Heart left ventricle (tissue), 16 donors: ENCODE data around the gene ANKRD22. TPM values are rescaled to one million over a fixed set of nuclear protein-coding genes. Genes with fewer than 3 reads are reported as not detected.
"Not testable (repeated sequence)": the region's sequence is repeated elsewhere in the genome, so short reads cannot be mapped to it uniquely, and the experiment has no call there.

Source experiments
- ATAC-seq, 4 donors: fragments of 200-7000 bp; cut with Tn5 transposase; one replicate each; pipeline ENCODE4 v1.9.1; 2020 to 2022; ENCODE audit warnings: moderate library complexity in 4 of 4, mild to moderate bottlenecking in 3 of 4, moderate number of reproducible peaks in 1 of 4
- DNase-seq, 5 donors: peaks; one replicate each; pipeline ENCODE4 v3.0.0-alpha.2; 2020
- H3K27ac ChIP-seq, 12 donors: fragments of 200-600 bp; sonication (generic) in 4 of 12; one replicate each; pipeline versions ENCODE4 v1.5.0 to v1.8.0; 2016 to 2022; ENCODE audit warnings: mild to moderate bottlenecking in 2 of 12
- H3K27me3 ChIP-seq, 9 donors: fragments of 200-600 bp; sonication (generic) in 2 of 9; one replicate each; pipeline versions ENCODE4 v1.5.1 to v1.8.0; 2016 to 2022; ENCODE audit warnings: mild to moderate bottlenecking in 3 of 9
- H3K36me3 ChIP-seq, 9 donors: fragments of 200-600 bp; sonication (generic) in 2 of 9; one replicate each; pipeline versions ENCODE4 v1.5.0 to v1.8.0; 2018 to 2022; ENCODE audit warnings: mild to moderate bottlenecking in 2 of 9
- H3K4me1 ChIP-seq, 12 donors: fragments of 200-600 bp; sonication (generic) in 4 of 12; one replicate each; pipeline versions ENCODE4 v1.5.0 to v1.8.0; 2016 to 2022; ENCODE audit warnings: mild to moderate bottlenecking in 3 of 12
- H3K4me3 ChIP-seq, 12 donors: fragments of 200-600 bp; sonication (generic) in 4 of 12; one replicate each; pipeline versions ENCODE4 v1.5.0 to v1.8.0; 2017 to 2022; ENCODE audit warnings: mild to moderate bottlenecking in 9 of 12, moderate library complexity in 4 of 12
- H3K9me3 ChIP-seq, 12 donors: fragments of 200-600 bp; sonication (generic) in 4 of 12; one replicate each; pipeline versions ENCODE4 v1.5.0 to v1.8.0; 2016 to 2022; ENCODE audit warnings: mild to moderate bottlenecking in 1 of 12
- CTCF ChIP-seq, 12 donors: fragments of 200-600 bp; sonication (generic) in 4 of 12; IDR thresholded peaks; one replicate each; pipeline versions ENCODE4 v1.5.0 to v1.8.0; 2018 to 2022; ENCODE audit warnings: antibody characterized with exemption in 12 of 12, mild to moderate bottlenecking in 5 of 12
- POLR2A ChIP-seq, 2 donors: fragments of 450-650 bp; IDR thresholded peaks; one replicate each; pipeline ENCODE4 v1.6.1; 2017; ENCODE audit warnings: antibody characterized with exemption in 2 of 2, mild to moderate bottlenecking in 2 of 2, moderate library complexity in 2 of 2
- WGBS, 4 donors: extraction: QIAGEN DNeasy Blood & Tissue Kit in 2 of 4; methylation state at CpG; one replicate each; pipeline versions ENCODE4 v1.1.5 to v1.1.7; 2013 to 2018; 5-methylcytosine and 5-hydroxymethylcytosine counted together
- intact Hi-C, 10 donors: fragments of 100-400 bp; cut with DNase I; formaldehyde crosslinking; loops; one replicate each; pipeline versions ENCODE4 v1.11.1 to v1.14.2; 2022
- polyA plus RNA-seq, 2 donors: library from polyadenylated mRNA; stranded (reverse); fragments of 200-250 nt; gene quantifications; one replicate each; pipeline ENCODE4 v1.2.3, GENCODE V29; 2013
- total RNA-seq, 9 donors: library from RNA; depleted of rRNA in 2 of 9; stranded (reverse); fragments of >200 nt in 2 of 9; fragmentation: NEBNext Ultra II Directional in 3 of 9; extraction: Animal tissue kit (Norgen Biotek cat#: 25700) in 3 of 9; gene quantifications; one replicate each; pipeline versions ENCODE4 v1.1.0 to v1.2.4, GENCODE V29; 2016 to 2023
- donor health status: ischemic (EF 13 %, LVEDD 7.1; RV severe dilation, severe dysfunction).
- donor health status: healthy with polysubstance abuse.
- donor health status: DM: no; HTN: yes; CAD: no.
- donor health status: DM: no; HTN: no; CAD: no.
- donor health status: ischemic (EF 25% LVEDD 6.9; RV normal size, moderate dysfunction).
- donor health status: ischemic (EF 25% LVEDD 5.7; RV mildly dilated, moderate dysfunction).
- donor health status: healthy.
- donor health status: DM: yes; HTN: yes; CAD: no.
- donor health status: ischemic (EF 35%, LVEDD 5.7; RV mildly dilated, moderate dysfunction).
- donor health status: nonischemic (EF 11% LVEDD 7.7; RV severe dilation, severe dysfunction).
- donor health status: DM: yes; HTN: yes; CAD: no.
- donor health status: PGD.
- donor health status: ischemic (EF 29% LVEDD 5.4; RV normal size, mild dysfunction).
- donor health status: nonischemic (EF 23%, LVEDD 6.1; RV moderate dilation, normal function).

Gene ANKRD22
- total and polyA plus RNA-seq, 11 donors = 0.12 to 5.9 (median 0.52) TPM; not detected in 8

DNA sequence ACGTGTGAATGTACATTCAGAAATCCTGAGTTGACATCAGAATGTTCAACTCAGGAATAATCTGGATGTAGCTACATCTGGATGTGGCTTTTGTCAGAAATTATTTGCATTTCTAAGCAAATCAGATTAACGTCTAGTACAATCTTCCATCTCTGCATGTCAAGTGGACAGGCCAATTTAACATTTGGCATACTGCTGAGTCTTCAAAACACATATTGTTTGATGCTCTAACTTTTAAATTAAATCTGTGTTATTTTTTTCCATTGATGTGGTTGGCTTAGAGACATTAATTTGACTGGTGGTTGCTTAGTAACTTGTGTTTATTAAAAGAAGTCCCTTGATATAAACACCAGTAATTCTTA is 31.8 kb upstream of the ANKRD22 start:
- intact Hi-C loops = loop anchor here in 7 of 10 donors (5.0 kb wide), 3 partner anchors 44 to 49 kb away; no protein-coding TSS in a partner anchor
- Histone ChIP-seq H3K4me3 (peak overlapping the region in 1 of 12 donors; percentile 29), H3K36me3 (no peaks in the 10 kb centered on the region), H3K27ac (peak overlapping the region in 7 of 12 donors; percentile 3 to 98 (median 35)), H3K9me3 (no peaks in the 10 kb centered on the region), H3K27me3 (no peaks in the 10 kb centered on the region), H3K4me1 (peaks cover 0 to 62% (median 11%) of the 10 kb centered on the region in 12 donors)
- no peak for ATAC-seq
- no peak for DNase-seq
- 67 to 76% (median 72%) methylated on average over 2 of the region's 2 CpGs for WGBS, 4 donors
- no peak for TF ChIP-seq CTCF (IDR thresholded peaks at IDR 0.05)
- TF ChIP-seq POLR2A (IDR thresholded peaks at IDR 0.05) = no peak

GRCh38 chr10:88882646-88883447 is 31.2 kb upstream of the ANKRD22 start:
- H3K27me3 ChIP-seq, H3K9me3 ChIP-seq, H3K36me3 ChIP-seq, DNase-seq, ATAC-seq: not testable (repeated sequence)
- WGBS, 4 donors = 68 to 75% (median 72%) methylated on average over 8 of the region's 8 CpGs
- Histone ChIP-seq H3K27ac (peak overlapping the region in 10 of 12 donors; percentile 87 to 98 (median 90)), H3K4me3 (peak overlapping the region in 4 of 12 donors; percentile 71 to 83 (median 78)), H3K4me1 (peaks cover 0 to 58% (median 9%) of the 10 kb centered on the region in 12 donors)
- intact Hi-C loops = loop anchor here in 7 of 10 donors (5.0 kb wide), 3 partner anchors 44 to 49 kb away; no protein-coding TSS in a partner anchor

DNA sequence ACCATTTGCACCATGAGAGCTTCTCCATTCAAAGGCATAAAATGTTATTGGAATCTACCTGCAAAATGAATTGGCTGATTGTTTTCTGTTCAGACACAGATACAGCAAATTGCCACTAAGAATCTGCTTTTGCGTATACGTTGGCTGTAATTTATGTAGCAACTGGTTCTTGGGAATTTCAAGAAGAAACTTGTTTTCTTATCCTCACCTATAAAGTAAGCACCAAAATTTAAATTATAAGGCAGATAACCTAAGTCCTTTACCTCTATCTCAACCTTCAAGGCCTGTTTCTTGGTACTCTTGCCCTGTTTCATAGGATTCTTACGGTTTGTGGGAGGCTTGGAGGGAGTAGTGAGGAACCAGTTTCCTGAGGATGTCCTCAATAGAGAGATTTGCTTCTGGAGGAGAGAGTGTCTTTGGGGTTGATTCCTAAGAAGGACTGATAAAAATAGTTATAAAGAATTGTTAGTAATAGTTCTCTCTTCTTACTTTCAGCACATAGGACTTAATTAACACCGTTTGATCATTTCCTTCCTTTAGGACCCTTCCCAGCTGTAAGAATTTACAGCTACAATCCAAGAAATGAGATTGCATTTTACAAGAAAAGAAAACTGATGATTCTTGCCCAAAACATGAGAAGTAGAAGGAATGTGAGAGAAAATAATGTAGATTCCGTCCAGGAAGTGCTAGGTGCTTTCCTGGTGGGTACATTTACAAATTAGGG is 30.4 kb upstream of the ANKRD22 start:
- no peaks in the 10 kb centered on the region for H3K36me3 ChIP-seq
- peaks cover 0 to 58% (median 9%) of the 10 kb centered on the region in 12 donors for H3K4me1 ChIP-seq
- DNase-seq = no peak
- 62 to 67% (median 66%) methylated on average over 5 of the region's 5 CpGs for WGBS, 4 donors
- H3K27ac ChIP-seq = peak overlapping the region; percentile 78 to 98 (median 90)
- H3K4me3 ChIP-seq = peak overlapping the region in 8 of 12 donors; percentile 64 to 86 (median 74)
- H3K27me3 ChIP-seq = no peaks in the 10 kb centered on the region
- TF ChIP-seq POLR2A (IDR thresholded peaks at IDR 0.05) (no peak), CTCF (IDR thresholded peaks at IDR 0.05) (no peak)
- no peak for ATAC-seq
- intact Hi-C loops = loop anchor here in 9 of 10 donors (2.0 to 5.0 kb wide), 6 partner anchors 45 to 103 kb away; no protein-coding TSS in a partner anchor
- H3K9me3 ChIP-seq = no peaks in the 10 kb centered on the region

- WGBS, 4 donors = 38 to 47% (median 43%) methylated on average over 6 of the region's 6 CpGs
- Histone ChIP-seq H3K27me3 (no peaks in the 10 kb centered on the region), H3K4me3 (peak overlapping the region; percentile 53 to 86 (median 72)), H3K9me3 (no peaks in the 10 kb centered on the region), H3K27ac (peak overlapping the region; percentile 78 to 98 (median 90)), H3K4me1 (peaks cover 0 to 53% (median 9%) of the 10 kb centered on the region in 12 donors), H3K36me3 (no peaks in the 10 kb centered on the region)
- no peak for TF ChIP-seq CTCF (IDR thresholded peaks at IDR 0.05)
- TF ChIP-seq POLR2A (IDR thresholded peaks at IDR 0.05) = no peak
- ATAC-seq (no peak), DNase-seq (no peak)
- intact Hi-C loops = loop anchor here in 9 of 10 donors (2.0 to 5.0 kb wide), 6 partner anchors 44 to 103 kb away; no protein-coding TSS in a partner anchor
Measured at GRCh38 chr10:88881320-88881719, 29.7 kb upstream of the ANKRD22 start.
